ENCODE results near the gene EFHC2.
"Not testable (repeated sequence)": the region's sequence is repeated elsewhere in the genome, so short reads cannot be mapped to it uniquely, and the experiment has no call there.

EFHC2 gene

GRCh38 chrX:44234116-44234515 lies 109.4 kb downstream of the EFHC2 start:
- DNase-seq (ENCODE audit: low read depth in 2 of 2) = no peak

DNA sequence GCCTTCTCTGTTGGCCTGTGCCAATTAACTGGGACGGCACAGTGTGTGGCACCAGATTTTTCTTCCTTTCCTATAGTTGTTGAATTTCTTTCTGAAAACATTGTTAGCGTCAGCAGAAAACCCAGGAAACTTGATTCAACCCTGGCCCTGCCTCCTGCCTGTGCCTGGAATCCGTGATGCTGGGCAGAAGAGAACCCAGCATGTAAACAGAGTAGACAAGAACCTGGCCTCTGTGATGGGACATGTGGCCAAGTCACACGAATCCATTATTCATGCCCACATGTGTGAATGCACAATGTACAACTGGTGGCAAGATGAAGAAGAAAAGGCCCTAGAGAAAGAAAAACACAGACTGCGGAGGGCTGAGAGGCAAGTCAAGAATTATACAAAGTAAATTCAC lies 111.4 kb downstream of the EFHC2 start:
- no peak for DNase-seq (ENCODE audit: low read depth in 2 of 2)

- no peak for DNase-seq (ENCODE audit: low read depth in 2 of 2)
Observed at GRCh38 chrX:44228621-44229020, 114.9 kb downstream of the EFHC2 start.

- DNase-seq (ENCODE audit: low read depth in 2 of 2) = no peak
Observed at GRCh38 chrX:44227991-44228390, 115.5 kb downstream of the EFHC2 start.

DNA sequence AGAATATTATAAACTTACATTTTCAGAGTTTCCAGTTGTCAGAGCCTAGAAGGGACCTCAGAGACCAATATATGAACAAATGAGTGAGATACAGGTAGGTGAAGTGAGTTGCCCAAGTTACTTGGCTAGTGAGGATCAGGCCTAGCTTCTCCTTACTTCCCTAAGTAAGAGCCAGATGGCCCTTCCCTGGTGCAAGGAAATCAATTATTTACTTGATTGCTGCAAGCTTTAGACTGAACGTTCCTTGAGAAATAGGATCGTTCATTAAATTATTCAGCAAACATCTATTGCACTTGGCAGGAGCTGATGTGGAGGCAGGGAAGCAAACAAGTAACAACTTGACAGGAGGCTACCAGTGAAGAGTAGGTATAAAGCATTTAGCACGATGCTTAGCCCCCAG lies 117.8 kb downstream of the EFHC2 start:
- no peak for DNase-seq (ENCODE audit: low read depth in 2 of 2)

DNA sequence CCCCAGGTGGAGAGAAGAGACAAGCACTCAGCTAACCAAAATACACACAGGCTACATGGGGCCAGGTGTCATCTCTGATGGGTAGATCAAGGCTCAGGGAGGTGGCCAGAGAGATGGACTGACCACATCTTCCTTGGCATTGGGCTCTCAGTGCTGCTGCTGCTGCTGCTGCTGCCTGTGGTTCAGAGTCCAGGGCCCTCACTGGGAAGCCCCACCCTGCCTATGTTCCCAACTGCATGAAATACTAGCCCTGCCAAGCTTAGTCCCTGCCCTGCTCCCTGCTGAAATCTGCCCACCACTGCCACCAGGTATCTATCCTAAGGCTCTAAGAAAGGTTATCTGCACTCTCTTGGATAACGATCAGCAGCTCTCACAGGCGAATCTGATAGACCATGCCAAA lies 118.7 kb downstream of the EFHC2 start:
- no peak for DNase-seq (ENCODE audit: low read depth in 2 of 2)

- no peak for DNase-seq (ENCODE audit: low read depth in 2 of 2)
Observed at GRCh38 chrX:44223150-44223549, 120.3 kb downstream of the EFHC2 start.

DNA sequence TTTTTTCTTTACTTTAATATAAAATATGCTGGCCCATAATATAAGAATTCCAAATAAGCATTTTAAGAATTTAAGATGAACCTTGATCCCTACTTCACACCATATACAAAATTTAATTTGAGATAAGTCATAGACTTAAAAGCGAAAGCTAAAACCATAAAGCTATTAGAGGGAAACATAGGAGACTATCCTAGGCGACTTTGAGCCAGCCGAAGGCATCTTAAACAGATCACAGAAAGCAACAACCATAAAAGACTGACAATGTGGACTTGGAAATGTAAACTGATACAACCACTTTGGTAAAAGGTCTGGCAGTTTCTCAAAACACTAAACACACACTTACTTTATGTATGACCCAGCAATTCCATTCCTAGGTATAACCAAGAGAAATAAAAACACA lies 125.0 kb downstream of the EFHC2 start:
- DNase-seq (ENCODE audit: low read depth in 2 of 2) = no peak

- DNase-seq (ENCODE audit: low read depth in 2 of 2) = no peak
Observed at GRCh38 chrX:44216171-44216570, 127.3 kb downstream of the EFHC2 start.

DNA sequence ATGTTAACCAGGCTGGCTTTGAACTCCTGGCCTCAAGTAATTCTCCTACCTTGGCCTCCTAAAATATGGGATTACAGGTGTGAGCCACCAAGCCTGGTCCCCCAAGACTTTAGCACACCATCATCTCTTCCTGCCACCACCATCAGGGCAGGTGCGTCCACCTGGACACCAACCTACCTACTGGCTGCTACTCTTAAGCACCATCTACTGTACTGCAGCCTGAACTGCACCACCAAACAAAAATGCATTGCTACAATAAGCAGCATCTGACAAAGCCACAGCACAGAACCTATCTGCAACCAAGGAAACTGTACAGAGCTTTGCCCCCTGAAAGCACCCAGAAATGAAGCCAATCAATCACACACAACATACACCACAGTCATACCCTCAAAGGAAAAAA lies 139.7 kb downstream of the EFHC2 start:
- no peak for DNase-seq (ENCODE audit: low read depth in 2 of 2)

DNA sequence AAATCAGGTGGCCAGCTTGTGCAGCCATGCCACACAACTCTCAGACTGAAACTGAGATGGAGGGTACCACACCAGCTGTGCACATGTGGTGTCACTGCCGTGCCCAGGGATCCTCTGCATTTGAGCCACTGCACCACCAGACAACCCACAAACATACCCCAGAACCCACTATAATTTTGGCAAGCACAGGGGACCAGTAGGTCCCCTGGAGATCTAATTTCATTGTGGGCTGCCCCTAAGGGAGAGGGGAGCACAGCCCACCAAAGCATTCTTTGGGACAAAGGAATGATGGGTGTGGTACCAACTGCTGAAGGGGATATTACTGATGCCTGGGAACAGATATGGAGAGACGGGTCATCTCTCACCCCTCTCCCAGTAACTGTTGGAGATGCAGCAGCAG lies 140.9 kb downstream of the EFHC2 start:
- no peak for DNase-seq (ENCODE audit: low read depth in 2 of 2)

- DNase-seq (ENCODE audit: low read depth in 2 of 2) = no peak
Observed at GRCh38 chrX:44189116-44189515, 154.4 kb downstream of the EFHC2 start.

- not testable (repeated sequence) for DNase-seq (ENCODE audit: low read depth in 2 of 2)
Observed at GRCh38 chrX:44187915-44188314, 155.6 kb downstream of the EFHC2 start.

GRCh38 chrX:44183329-44183728 lies 160.1 kb downstream of the EFHC2 start:
- no peak for DNase-seq (ENCODE audit: low read depth in 2 of 2)

GRCh38 chrX:44178274-44179053 lies 165.0 kb downstream of the EFHC2 start:
- no peak for DNase-seq (ENCODE audit: low read depth in 2 of 2)

DNA sequence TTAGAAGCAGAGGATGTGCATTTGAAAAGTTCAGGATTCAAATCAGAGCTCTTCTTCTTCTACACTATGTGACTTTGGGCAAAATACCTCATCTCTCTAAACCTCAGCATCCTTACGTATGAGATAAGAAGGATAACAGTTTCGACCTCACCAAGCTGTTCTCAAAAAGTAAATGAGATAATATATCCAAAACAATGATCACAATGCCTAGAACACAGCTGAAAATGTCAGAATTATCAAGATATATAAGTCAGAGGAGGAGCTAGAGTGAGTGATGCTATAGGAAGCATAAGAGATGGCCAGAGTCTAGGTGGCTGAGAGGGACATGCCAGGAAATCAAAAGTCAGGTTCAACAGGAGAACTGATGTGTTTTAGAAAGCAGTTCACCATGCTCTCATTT lies 168.0 kb downstream of the EFHC2 start:
- DNase-seq (ENCODE audit: low read depth in 2 of 2) = no peak

GRCh38 chrX:44174061-44174460 lies 169.4 kb downstream of the EFHC2 start:
- DNase-seq (ENCODE audit: low read depth in 2 of 2) = no peak

DNA sequence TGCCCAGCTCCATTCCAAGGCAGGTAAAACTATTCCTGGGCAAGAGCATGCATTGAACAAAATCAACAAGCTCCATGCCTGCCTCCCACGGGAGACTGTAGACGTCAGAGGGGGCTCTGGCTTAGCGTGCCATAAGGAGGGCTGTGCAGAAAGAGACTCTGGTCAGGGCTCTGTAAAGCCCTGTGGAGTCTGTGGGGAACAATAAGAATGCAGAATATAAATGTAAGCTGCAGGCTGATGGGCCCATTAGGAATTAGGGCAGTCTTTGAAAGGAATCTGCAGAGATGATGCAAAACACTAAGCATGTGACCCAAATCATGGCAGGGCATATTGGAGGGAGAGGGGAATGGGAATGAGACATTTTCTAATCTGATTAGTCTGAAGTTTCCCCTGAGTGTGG lies 170.3 kb downstream of the EFHC2 start:
- DNase-seq (ENCODE audit: low read depth in 2 of 2) = no peak

- DNase-seq (ENCODE audit: low read depth in 2 of 2) = no peak
Observed at GRCh38 chrX:44167116-44167515, 176.4 kb downstream of the EFHC2 start.

- DNase-seq (ENCODE audit: low read depth in 2 of 2) = no peak
Observed at GRCh38 chrX:44162964-44163475, 180.5 kb downstream of the EFHC2 start.

DNA sequence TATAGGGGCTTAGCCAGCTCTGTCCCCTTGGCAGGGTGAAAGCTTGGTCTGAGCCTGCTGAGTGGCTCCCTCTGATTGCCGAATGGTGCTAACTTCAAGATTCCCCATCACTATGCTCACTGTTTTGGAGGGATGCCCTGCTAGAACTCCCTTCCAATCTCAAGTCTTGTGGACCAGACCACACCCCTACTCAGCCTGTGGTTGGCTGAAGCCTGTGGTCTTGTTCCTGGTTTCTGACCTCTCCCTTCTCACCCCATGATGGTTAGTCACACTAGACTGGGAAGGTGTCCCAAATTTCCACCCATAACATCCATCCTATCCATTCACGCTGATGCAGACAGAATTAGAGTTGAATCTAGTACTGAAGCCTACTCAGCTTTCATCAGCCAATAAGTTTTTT lies 185.6 kb downstream of the EFHC2 start:
- no peak for DNase-seq (ENCODE audit: low read depth in 2 of 2)

- DNase-seq (ENCODE audit: low read depth in 2 of 2) = no peak
Observed at GRCh38 chrX:44157283-44157682, 186.2 kb downstream of the EFHC2 start.

DNA sequence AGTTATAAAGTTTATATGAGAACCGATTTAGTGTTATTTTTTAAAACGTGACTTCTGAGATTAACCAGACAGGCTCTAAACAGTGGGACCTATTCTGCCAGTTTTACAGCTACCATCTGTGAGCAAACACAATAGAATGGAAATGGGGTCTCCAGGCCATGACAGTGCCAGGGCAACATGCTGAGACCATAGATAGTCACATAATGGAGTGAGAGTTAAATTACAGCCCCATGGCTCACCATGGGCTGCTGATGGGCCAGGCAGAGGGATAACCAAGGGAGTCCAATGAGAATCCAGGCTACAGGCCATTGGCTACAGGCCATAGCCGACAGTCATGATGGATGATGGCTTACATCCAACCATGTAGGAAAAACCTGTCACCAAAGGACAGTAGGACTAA lies 186.7 kb downstream of the EFHC2 start:
- DNase-seq (ENCODE audit: low read depth in 2 of 2) = no peak

- no peak for DNase-seq (ENCODE audit: low read depth in 2 of 2)
Observed at GRCh38 chrX:44155126-44155525, 188.3 kb downstream of the EFHC2 start.
